ENCODE data around the gene STARD7. TPM values are rescaled to one million over a fixed set of nuclear protein-coding genes. Genes with fewer than 3 reads are reported as not detected.

STARD7 gene
- total and polyA plus RNA-seq, 2 of the 13 experiments (the other 11 are each of a cell fraction or from before 2014, with no cell fraction given) = 88.2 to 300 TPM

DNA sequence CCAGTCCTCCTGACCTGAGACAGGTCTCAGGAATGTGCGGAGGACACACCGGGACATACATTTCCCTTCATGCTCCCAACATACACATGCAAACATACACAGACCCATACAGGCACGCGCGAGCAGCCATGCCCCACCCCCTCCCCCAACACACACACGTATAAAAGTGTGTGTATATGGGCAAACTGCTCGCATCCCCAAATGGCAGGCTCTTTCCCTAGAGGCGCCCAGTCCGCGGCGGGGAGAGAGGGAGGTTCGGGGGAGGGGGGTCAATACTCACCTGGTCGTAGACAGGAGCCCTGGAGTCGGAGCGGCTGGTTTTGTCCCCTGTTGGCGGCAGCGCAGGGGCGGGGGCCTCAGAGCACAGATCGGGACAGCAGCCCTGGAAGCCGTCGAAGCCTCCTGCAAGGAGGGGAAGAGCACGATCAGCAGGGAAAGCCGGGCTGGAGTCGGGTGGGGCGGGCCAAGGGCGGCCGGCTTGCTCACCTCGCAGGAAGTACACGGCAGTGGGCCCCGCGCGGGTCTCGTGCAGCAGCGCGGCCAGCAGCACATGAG lies 64.1 kb downstream of the STARD7 start:
- no peak for FAIRE-seq
- H3K9ac ChIP-seq (ENCODE audit: insufficient read depth, low read depth, low read length) = no peak overlapping the region
- no peak overlapping the region for H3K4me3 ChIP-seq (replicated peaks in 1 of 3; ENCODE audit: insufficient read depth in 1 of 3, low read depth in 2 of 3, low read length in 3 of 3)
- no peak for ATAC-seq
- WGBS (ENCODE audit: low lambda C conversion rate) = 82% methylated on average over 33 of the region's 35 CpGs
- POLR2A ChIA-PET = no interaction called here
- H3K9me3 ChIP-seq (ENCODE audit: low read length) = no peaks in the 10 kb centered on the region
- H4K20me1 ChIP-seq (ENCODE audit: insufficient read depth, low read length) = no peaks in the 10 kb centered on the region
- no peak overlapping the region for H2AFZ ChIP-seq (ENCODE audit: low read length)
- intact Hi-C loops (cut with micrococcal nuclease; ENCODE audit: unreplicated experiment) = no loop called here
- no peaks in the 10 kb centered on the region for H3K36me3 ChIP-seq (replicated peaks in 1 of 2; ENCODE audit: control insufficient read depth in 1 of 2, insufficient read depth in 2 of 2, low read length in 2 of 2)
- TF ChIP-seq, protein P1, sequence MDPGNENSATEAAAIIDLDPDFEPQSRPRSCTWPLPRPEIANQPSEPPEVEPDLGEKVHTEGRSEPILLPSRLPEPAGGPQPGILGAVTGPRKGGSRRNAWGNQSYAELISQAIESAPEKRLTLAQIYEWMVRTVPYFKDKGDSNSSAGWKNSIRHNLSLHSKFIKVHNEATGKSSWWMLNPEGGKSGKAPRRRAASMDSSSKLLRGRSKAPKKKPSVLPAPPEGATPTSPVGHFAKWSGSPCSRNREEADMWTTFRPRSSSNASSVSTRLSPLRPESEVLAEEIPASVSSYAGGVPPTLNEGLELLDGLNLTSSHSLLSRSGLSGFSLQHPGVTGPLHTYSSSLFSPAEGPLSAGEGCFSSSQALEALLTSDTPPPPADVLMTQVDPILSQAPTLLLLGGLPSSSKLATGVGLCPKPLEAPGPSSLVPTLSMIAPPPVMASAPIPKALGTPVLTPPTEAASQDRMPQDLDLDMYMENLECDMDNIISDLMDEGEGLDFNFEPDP (CRISPR knock-in tag; conservative IDR thresholded peaks at IDR 0.05) = no peak
- no peak for TF ChIP-seq ZNF546 (CRISPR knock-in tag; conservative IDR thresholded peaks at IDR 0.05)
- TF ChIP-seq SALL1 (CRISPR knock-in tag; IDR thresholded peaks at IDR 0.05) = no peak
- no peak for TF ChIP-seq MIXL1 (CRISPR knock-in tag; IDR thresholded peaks at IDR 0.05)
- TF ChIP-seq NCOA5 (CRISPR knock-in tag; IDR thresholded peaks at IDR 0.05) = no peak
- TF ChIP-seq, protein P2, sequence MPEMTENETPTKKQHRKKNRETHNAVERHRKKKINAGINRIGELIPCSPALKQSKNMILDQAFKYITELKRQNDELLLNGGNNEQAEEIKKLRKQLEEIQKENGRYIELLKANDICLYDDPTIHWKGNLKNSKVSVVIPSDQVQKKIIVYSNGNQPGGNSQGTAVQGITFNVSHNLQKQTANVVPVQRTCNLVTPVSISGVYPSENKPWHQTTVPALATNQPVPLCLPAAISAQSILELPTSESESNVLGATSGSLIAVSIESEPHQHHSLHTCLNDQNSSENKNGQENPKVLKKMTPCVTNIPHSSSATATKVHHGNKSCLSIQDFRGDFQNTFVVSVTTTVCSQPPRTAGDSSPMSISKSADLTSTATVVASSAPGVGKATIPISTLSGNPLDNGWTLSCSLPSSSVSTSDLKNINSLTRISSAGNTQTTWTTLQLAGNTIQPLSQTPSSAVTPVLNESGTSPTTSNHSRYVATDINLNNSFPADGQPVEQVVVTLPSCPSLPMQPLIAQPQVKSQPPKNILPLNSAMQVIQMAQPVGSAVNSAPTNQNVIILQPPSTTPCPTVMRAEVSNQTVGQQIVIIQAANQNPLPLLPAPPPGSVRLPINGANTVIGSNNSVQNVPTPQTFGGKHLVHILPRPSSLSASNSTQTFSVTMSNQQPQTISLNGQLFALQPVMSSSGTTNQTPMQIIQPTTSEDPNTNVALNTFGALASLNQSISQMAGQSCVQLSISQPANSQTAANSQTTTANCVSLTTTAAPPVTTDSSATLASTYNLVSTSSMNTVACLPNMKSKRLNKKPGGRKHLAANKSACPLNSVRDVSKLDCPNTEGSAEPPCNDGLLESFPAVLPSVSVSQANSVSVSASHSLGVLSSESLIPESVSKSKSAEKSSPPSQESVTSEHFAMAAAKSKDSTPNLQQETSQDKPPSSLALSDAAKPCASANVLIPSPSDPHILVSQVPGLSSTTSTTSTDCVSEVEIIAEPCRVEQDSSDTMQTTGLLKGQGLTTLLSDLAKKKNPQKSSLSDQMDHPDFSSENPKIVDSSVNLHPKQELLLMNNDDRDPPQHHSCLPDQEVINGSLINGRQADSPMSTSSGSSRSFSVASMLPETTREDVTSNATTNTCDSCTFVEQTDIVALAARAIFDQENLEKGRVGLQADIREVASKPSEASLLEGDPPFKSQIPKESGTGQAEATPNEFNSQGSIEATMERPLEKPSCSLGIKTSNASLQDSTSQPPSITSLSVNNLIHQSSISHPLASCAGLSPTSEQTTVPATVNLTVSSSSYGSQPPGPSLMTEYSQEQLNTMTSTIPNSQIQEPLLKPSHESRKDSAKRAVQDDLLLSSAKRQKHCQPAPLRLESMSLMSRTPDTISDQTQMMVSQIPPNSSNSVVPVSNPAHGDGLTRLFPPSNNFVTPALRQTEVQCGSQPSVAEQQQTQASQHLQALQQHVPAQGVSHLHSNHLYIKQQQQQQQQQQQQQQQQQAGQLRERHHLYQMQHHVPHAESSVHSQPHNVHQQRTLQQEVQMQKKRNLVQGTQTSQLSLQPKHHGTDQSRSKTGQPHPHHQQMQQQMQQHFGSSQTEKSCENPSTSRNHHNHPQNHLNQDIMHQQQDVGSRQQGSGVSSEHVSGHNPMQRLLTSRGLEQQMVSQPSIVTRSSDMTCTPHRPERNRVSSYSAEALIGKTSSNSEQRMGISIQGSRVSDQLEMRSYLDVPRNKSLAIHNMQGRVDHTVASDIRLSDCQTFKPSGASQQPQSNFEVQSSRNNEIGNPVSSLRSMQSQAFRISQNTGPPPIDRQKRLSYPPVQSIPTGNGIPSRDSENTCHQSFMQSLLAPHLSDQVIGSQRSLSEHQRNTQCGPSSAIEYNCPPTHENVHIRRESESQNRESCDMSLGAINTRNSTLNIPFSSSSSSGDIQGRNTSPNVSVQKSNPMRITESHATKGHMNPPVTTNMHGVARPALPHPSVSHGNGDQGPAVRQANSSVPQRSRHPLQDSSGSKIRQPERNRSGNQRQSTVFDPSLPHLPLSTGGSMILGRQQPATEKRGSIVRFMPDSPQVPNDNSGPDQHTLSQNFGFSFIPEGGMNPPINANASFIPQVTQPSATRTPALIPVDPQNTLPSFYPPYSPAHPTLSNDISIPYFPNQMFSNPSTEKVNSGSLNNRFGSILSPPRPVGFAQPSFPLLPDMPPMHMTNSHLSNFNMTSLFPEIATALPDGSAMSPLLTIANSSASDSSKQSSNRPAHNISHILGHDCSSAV (CRISPR knock-in tag; IDR thresholded peaks at IDR 0.05; ENCODE audit: borderline replicate concordance) = no peak
- no peak for TF ChIP-seq ZFP37 (CRISPR knock-in tag; IDR thresholded peaks at IDR 0.05; ENCODE audit: borderline replicate concordance)
- TF ChIP-seq NFYB (CRISPR knock-in tag; IDR thresholded peaks at IDR 0.05) = no peak
- TF ChIP-seq ZEB1 (IDR thresholded peaks at IDR 0.05; ENCODE audit: insufficient replicate concordance, low read depth) = no peak
- no peak for TF ChIP-seq HOXA3 (CRISPR knock-in tag; IDR thresholded peaks at IDR 0.05)
- TF ChIP-seq ZNF253 (CRISPR knock-in tag; IDR thresholded peaks at IDR 0.05; ENCODE audit: borderline replicate concordance) = no peak
- BruUV-seq (replicated peaks) = no TSS peak
- DNase-seq (ENCODE audit: low spot score) = no peak
- in situ Hi-C loops (cut with HindIII; ENCODE audit: extremely low pct_ligation_motif_present, low pct_unique_long_range_greater_than_20kb) = loop anchor here (5.0 to 25.0 kb wide), 2 partner anchors 118 to 368 kb away; partner anchors contain the start of gene NEURL3
- H3K4me2 ChIP-seq (ENCODE audit: low read depth, low read length) = no peak overlapping the region
- no peaks in the 10 kb centered on the region for H3K79me2 ChIP-seq (ENCODE audit: insufficient read depth, low read length)
- CTCF ChIA-PET (ENCODE audit: low intra/inter-chr PET ratio, low total read pairs) = no interaction called here
- peaks cover 9 to 62% of the 10 kb centered on the region in 2 experiments; a peak in 4 of 5 replicates for H3K27me3 ChIP-seq (ENCODE audit: control insufficient read depth in 1 of 2, insufficient read depth in 2 of 2, low read length in 2 of 2)
- H3K4me1 ChIP-seq (ENCODE audit: insufficient read depth, low read length) = peaks cover 15% of the 10 kb centered on the region
- no peak overlapping the region for H3K27ac ChIP-seq (ENCODE audit: extremely low read length, insufficient read depth, low read length)
